ENCODE measurements around the gene KIF18B.

KIF18B gene

GRCh38 chr17:44935116-44935515 lies 12.5 kb downstream of the KIF18B start:
- DNase-seq (ENCODE audit: low read depth), result no peak
- TF ChIP-seq CTCF (IDR thresholded peaks at IDR 0.05; ENCODE audit: insufficient read depth, low read depth, low read length, missing control alignments), result no peak
- H3K4me3 ChIP-seq (ENCODE audit: low read length), result no peak overlapping the region

GRCh38 chr17:44934745-44935105 lies 12.8 kb downstream of the KIF18B start:
- no peak for TF ChIP-seq CTCF (IDR thresholded peaks at IDR 0.05; ENCODE audit: insufficient read depth, low read depth, low read length, missing control alignments)
- no peak overlapping the region for H3K4me3 ChIP-seq (ENCODE audit: low read length)
- DNase-seq (ENCODE audit: low read depth), result no peak

GRCh38 chr17:44933824-44934744 lies 13.5 kb downstream of the KIF18B start:
- no peak for TF ChIP-seq CTCF (IDR thresholded peaks at IDR 0.05; ENCODE audit: insufficient read depth, low read depth, low read length, missing control alignments)

GRCh38 chr17:44932787-44933097 lies 14.8 kb downstream of the KIF18B start:
- TF ChIP-seq CTCF (IDR thresholded peaks at IDR 0.05; ENCODE audit: insufficient read depth, low read depth, low read length, missing control alignments), result no peak
- no peak overlapping the region for H3K4me3 ChIP-seq (ENCODE audit: low read length)
- DNase-seq (ENCODE audit: low read depth), result no peak

More at GRCh38 chr17:44933824-44934744, 13.5 kb downstream of the KIF18B start:
- no peak for DNase-seq (ENCODE audit: low read depth)
- H3K4me3 ChIP-seq (ENCODE audit: low read length), result no peak overlapping the region

- no peak for TF ChIP-seq CTCF (IDR thresholded peaks at IDR 0.05; ENCODE audit: insufficient read depth, low read depth, low read length, missing control alignments)
- no peak for DNase-seq (ENCODE audit: low read depth)
- H3K4me3 ChIP-seq (ENCODE audit: low read length), result no peak overlapping the region
Measured at GRCh38 chr17:44932096-44932786, 15.3 kb downstream of the KIF18B start.

GRCh38 chr17:44931376-44931775 lies 16.2 kb downstream of the KIF18B start:
- no peak for DNase-seq (ENCODE audit: low read depth)
- no peak for TF ChIP-seq CTCF (IDR thresholded peaks at IDR 0.05; ENCODE audit: insufficient read depth, low read depth, low read length, missing control alignments)
- no peak overlapping the region for H3K4me3 ChIP-seq (ENCODE audit: low read length)

All from epithelial cell of esophagus (primary cell).